HG02763 (cell line): ENCODE measurements around the gene PPP1R14C.
"Not testable (repeated sequence)": the region's sequence is repeated elsewhere in the genome, so short reads cannot be mapped to it uniquely, and the experiment has no call there.

ENCODE experiments used
- ATAC-seq: cut with Tn5 transposase; IDR thresholded peaks from one replicate; pipeline ENCODE4 v1.9.1; 2021; ENCODE audit warnings: mild to moderate bottlenecking, moderate library complexity; ENCODE audit not compliant: unreplicated experiment

Gene PPP1R14C

DNA sequence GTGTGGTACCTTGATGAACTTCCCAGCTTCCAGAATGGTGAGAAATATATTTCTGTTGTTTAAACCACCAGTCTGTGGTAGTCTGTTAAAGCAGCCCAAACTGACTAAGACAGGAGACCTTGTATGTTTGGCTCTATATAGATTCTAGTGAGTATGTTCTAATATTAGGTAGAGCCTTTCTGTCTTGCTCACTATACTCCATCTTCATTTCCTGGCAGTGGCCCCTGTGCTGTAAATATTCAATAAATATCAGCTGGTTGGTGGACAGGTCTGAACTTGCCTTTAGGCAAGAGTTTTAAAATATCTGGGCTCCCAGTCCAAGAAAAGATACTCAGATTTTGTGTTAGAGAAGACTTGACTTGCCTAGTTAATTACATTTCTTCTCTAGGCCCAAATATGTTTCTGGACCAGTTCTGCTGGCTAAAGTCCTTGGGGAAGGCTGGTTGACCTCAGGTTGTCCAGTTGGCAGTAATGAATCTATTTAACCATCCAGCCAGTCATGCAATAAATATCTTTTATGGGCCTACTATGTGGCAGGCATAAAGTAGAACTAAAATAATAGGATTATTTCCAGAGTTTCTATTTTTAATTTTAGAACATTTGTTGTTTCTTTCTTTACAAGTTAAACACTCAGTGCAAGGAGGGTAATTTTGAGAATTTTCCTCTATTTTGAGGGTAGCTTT, 22.3 kb downstream of the PPP1R14C start:
- ATAC-seq: no peak

DNA sequence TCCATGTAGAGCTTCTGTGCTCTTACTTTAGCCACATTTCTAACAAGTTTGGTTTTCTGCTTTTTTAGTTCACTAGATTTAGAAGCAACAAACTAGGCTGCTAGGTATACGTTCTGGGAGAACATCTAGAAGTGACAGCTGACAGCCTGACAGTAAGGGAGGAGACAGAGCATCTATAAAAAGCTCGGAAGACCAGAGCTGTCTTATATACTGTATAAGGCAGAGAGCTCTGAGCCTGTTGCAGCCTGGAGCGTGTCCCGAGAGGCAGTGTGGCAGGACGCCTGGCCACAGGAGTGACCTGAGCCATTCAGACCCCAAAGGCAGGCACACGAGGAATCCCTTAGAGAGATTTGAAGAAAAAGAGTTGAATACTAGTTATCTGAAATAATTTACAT, 24.6 kb downstream of the PPP1R14C start:
- ATAC-seq: no peak

DNA sequence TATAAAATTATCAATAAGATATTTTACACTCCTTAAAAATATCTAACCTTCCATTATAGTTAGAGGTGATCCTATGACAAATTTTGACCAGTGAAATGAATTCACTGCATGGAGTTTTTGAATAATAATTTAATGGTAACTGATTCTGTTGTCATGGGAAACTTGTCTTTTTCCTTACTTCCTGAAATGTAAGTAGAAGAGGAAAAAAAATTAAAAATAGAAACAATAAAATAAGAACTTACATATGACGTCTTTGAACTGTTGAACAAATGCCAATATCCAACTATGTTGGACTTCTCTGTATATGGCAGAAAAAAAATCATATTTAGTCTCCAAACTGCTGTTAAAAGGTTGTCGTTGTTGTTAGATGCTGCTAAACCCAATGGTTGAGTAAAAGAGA, 26.3 kb downstream of the PPP1R14C start:
- ATAC-seq: no peak

DNA sequence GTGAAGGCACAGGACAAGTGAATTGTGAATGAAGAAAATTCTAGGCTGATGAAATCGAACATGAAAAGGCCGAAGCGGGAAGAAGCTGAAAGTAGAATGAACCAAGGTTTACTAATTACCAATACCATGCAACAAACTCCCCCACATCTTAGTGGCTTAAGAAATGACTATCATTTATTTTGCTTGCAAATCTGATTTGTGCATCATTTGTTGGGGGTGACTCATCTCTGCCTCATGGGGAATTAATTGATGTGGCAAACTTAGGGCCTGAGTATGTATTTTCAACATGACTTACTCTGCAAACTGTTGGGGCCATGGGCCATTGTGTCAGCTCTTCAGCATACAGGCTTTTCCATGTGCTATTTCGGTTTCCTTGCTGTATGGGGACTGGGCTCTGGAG, 26.8 kb downstream of the PPP1R14C start:
- ATAC-seq: no peak

DNA sequence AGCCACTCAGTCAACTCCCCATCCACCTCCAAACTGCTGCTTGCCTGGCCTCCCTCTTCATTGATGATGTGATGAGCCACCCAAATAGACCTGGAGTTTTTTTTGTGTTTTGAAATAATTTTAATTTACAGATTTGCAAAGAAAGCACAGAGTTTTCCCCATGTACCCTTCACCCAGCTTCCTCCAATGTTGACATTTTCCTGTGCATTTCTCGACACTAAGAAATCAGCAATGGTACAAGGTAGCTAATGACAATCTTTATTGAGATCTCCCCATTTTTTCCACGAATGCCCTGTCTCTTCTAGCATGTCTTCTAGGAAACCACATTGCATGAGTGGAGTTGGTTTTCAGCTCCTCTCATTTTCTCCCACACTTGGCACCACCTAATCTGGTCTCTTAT, 30.1 kb downstream of the PPP1R14C start:
- no peak for ATAC-seq

DNA sequence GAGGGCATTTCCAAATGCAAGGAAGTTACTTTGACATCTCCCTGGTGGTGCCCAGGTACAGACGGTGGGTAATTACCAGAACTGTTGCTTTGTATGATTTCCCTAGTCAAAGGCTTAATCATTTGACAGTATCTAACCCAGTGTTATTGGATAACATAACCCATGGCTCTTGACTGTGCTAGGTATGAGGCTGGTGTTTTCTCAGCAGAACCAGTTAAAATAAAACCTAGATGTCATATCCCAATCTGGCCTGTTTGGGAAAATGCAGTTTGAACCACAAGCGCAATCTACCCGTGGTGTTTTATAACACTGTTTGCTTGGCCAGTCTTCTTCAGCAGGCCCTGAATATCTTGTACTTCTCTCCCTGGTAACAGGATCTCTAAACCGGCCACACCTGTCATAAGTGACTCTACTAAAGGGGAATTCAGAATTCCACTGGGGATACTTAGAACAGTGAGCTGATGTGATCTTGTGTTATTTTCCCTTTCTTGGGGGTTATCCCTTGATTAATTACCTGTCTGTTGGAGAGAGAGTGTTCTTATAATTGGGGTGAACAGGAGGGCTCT, 32.8 kb downstream of the PPP1R14C start:
- ATAC-seq: no peak

DNA sequence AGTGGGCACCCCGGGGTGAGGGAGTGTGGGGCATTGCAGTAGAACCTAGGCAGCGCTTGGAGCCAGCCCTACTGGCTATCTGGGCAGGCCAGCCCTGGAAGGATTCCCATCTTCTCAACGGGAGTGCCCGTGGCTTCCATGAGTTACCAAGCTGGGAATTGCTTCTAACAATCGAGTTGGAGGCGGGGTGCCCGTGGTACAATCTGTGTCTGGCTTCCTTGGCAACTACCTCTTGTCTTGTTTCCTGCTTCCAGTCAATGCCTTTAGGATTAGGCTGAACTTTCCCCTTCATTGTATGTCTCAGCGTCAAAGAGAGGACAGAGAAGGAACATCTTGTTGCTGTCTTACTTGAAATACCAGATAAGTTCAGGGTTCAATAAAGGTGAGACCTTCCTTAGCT, 33.3 kb downstream of the PPP1R14C start:
- no peak for ATAC-seq

DNA sequence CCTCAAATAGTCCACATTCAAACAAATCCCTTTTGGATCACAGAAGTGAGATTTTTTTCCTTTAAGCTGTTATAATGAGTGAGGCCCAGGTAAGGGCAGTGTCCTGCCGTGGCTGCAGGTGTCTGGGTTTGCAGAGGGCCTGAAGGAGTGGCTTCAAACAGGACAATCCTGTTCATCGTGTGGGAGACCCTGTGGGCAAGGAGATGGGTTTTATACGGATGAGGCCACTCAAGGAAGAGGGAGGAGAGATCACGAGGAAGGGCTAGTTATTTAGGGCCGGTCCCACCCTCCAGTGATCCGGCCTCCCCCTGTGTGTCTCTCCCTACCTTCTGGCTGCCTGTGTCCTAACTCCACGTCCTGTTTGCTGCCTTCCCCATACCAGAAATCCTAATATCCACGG, 33.8 kb downstream of the PPP1R14C start:
- no peak for ATAC-seq

DNA sequence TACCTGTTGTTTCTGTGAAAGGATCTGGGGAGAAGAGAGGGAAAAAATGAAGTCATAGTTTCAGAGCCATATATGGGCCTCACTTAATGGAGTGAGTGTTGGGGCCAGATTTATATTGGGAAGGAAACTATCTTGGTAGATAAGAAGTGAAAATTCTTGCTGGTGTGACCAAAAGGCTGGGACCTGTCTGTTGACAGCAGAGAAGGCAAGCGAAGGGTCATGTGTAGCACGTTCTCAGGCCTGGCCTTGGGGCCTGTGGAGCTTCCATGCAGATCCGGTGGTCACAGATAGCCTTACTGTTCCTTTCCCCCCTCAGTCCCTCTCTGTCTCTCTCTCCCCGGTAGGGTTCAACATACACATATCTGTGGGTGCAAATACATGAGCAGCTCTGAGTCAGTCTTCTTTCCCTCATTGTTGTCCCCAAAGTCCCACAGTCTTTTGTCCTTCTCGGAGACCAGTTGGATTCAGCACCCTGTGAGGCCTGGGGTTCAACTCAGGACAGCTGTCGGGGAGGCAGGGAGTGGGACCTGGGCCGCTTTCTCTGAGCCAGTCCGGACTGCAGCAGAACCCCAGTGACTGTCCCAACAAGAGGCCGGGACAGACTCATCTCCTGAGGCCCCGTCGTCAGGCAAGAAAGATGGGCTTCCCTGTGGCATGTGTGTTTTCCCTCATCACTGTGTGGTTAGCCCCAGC, 34.6 kb downstream of the PPP1R14C start:
- ATAC-seq: no peak

DNA sequence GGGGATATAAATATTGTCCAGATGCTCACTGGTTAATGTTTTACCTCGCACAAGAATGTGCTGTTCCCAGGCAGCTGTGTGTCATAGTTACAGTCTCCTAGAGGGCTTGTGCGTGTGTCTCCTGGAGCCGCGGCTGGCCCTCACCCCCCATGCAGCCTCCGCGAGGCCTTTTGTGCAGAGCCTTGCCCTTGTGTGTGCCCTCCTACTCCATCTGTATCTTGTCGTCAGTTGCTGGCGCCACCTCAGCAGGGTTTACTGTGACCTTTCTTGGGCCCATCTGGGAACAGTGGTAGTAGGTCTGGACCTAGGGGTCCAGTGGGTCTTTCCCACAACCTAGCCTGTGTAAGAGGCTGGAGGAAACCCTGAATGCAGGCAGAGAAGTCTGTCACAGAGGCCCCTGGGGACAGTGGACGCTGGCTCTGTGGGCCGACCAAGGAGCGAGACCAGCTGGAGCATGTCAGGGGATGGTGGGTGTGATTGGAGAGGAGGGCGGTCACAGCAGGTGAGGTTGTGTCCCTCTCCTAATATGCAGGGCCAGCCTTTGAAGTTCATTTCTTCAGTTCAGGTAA, 35.2 kb downstream of the PPP1R14C start:
- no peak for ATAC-seq

DNA sequence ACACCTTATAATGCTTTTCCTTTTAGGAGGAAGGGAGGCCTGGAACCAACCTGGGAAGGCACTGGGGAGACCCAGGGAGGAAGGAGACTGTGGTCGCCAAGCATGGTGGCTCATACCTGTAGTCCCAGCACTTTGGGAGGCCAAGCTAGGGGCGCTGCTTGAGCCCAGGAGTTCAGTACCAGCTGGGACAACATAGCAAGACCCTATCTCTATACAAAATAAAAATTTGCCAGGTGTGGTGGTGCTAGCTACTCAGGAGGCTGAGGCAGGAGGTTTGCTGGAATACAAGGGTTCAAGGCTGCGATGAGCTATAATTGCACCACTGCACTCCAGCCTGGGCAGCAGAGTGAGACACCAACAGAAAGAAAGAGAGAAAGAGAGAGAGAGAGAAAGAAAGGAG, 36.2 kb downstream of the PPP1R14C start:
- ATAC-seq: no peak

DNA sequence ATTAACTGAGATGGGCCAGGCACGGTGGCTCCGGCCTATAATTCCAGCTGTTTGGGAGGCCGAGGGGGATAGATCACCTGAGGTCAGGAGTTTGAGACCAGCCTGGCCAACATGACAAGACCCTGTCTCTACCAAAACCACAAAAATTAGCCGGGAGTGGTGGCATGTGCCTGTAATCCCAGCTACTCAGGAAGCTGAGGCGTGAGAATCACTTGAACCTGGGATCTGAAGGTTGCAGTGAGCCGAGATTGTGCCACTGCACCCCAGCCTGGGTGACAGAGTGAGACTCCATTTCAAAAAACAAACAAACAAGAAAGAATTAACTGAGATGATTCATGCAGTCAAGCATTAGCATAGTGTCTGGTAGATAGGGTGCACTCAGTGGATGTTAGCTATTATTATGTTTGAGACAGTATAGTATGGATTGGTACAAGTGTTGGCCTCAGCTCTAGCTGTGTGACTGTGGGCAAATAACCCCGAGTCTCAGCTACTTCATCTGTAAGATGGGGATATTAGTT, 37.1 kb downstream of the PPP1R14C start:
- ATAC-seq: not testable (repeated sequence)

DNA sequence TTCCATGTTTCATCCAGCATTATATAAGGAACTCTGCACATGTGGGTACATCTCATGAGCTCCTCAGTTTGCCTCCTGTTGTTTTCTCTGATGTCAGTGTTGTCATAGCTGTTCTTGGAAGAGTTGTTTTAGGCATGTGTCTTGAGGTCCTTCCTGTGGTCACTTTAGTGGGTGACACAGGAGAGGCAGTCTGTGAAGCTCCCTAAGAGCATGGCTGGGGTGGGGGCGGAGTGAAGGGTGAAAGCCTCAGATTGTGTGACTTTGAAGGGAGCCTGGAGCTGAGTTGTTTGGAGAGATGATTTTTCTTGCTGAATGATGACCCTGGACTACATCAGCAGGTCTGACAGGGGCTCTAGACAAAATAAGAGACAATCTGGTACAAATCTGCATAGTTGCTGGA, 37.7 kb downstream of the PPP1R14C start:
- no peak for ATAC-seq

DNA sequence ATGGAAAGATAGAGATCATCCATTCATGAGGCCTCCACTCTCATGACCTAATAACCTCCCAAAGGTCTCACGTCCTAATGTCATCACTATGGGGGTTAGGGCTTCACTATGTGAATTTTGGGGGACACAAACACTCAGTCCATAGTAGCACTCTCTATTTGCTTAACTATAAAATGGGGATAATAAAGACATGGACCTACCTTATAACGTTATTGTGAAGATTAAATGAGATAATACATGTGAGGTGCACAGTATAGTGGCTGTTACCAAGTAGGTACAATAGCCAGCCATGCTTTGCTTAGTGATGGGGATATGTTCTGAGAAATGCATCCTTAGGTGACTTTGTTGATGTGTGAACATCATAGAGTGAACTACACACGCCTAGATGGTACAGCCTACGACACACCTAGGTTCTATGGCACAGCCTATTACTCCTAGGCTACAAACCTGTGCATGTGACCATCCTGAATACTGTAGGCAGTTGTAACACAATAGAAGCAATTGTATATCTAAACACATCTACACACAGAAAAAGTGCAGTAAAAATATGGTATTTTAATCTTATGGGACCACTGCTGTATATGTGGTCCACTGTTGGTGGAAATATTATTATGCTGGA, 39.7 kb downstream of the PPP1R14C start:
- ATAC-seq: no peak

DNA sequence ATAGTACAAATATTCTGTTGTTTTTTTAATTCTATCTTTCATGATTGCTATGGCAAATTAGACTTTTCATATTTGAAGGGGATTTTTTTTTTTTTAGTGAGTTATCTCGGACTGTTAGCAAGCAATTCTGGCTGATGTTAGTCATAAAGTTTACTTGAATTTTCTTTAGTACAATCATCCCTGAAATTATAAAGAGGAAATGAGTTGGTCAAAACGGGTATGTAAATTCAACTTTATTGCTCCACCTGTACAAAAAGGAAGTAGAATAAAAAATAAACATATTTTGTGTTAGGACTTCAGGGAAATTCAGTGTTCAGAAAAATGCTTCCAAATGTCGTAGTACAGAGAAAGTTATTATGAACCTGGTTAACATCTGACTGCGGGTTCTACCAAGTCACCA, 40.3 kb downstream of the PPP1R14C start:
- ATAC-seq: no peak

DNA sequence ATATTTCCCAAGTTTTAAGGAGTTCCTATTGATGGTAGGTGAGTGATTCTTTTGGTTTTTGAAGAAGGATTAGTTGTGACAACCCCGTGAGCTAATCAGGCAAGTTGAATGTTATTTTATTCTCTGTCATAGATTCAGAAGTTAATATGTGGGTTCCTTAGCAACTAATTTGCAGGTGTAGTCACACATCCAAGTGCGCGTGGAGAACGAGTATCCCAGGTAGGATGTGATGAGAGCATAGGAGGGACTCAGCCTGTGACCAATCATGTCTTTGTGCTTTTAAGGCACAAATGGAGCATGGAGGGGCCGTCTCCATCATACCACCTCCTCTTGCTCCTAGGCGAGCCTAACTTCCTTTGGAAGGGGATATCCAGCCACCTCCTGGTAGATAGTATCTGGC, 41.1 kb downstream of the PPP1R14C start:
- no peak for ATAC-seq

DNA sequence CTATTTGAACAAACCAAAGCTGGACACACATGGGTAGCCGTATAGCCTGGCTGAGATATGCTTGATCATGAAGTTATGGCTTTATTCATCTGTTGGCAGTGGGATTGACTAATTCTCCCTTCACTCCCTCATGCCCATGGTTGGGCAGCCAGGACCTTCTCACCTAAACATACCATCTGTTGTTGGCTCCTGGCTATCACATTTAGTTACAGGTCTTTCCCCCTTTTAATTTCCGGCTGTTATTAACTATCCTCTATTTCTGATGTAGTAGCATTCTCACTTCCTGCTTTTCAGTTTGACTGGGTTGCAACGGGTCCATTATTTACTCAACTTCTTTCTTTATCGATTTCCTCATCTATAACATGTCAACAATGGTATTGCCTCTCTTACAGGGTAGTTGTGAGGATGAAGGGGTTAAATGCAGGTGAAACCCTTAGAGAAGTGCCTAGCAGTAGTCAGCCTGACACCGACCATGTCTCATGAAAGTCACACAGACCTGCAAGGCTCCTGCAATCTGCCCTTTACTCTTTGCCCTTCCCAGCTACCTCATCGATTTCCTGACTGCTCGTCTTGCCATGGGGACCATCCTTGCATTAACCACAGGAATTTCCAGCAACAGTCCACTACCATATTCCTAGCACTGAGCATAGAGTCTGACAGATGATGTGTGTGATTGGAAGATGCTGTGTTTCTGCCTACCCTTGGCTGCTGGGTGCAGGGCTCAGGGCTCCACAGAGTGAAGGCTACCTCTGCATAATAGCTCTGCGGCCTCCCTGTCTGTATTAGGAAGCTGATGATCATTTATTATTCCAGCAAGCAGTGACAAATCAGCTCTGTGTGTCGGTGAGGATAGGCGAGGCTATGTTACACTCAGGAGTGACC, 42.2 kb downstream of the PPP1R14C start:
- ATAC-seq: no peak

DNA sequence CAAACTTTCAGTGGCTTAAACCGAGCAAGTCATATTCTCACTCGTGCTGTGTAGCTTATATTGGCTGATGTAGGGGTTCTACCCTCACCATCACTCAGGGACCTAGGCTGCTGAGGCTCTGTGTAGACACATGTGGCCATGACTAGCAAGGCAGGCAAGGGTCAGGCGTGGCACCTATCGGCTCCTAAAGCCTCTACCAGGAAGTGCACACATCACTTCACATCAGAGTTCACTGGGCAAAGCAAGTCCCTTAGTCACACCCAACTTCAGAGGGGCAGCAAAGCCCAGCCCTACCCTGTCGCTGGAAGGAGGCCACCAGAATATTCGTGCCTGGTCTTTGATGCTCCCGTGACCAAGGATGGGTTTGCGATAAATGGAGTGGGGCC, 42.9 kb downstream of the PPP1R14C start:
- ATAC-seq: no peak

DNA sequence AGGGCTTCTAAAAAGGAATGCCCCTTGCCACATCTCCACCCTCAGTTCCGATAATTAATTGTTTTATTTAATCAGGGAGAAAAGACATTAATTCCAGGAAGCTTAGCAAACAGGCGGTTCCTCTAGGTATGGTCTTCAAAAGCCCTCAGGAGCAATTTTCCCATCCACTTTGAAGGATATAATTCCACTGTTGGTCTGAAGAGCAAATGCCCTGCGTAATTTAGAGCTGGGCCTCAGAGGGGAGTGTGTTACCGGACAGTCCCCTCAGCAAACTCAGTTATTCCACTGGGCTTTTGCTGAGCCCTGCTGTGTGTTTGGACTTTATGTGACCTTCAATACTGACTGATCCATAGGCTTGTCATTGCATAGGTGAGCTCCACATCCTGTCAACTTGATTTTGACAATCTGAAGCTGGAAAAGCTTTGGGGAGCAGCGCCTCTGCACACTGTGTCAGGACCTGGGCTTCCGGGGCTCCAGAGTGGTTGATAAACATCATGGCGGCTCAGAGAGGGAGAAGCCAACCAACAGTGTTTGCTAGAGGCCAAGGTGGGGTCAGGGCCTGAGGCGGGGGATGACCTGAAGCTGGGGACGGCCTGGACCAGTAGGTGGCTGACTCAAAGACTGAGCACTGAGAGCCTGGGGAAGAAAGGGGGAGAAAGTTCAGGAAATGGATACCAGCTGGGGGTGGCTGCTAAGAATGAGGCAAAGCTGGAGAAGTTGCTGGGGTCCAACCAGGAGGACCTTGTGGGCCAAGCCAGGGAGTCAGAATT, 43.5 kb downstream of the PPP1R14C start:
- ATAC-seq: no peak

DNA sequence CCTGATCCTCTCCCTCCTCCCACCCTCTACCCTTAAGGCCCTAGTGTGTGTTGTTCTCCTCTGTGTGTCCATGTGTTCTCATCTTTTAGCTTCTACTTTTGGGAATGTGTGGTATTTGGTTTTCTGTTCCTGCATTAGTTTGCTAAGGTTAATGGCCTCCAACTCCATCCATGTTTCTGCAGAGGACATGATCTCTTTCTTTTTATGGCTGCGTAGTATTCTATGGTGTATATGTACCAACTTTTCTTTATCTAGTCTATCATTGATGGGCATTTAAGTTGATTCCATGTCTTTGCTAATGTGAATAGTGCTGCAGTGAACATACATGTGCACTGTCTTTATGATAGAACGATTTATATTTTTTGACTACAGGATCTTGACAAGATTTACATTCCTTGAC, 44.6 kb downstream of the PPP1R14C start:
- not testable (repeated sequence) for ATAC-seq
